GM23338 (cell line): ENCODE results near the gene BTNL8. TPM values are rescaled to one million over a fixed set of nuclear protein-coding genes. Genes with fewer than 3 reads are reported as not detected.

Experiments used
- ATAC-seq: fragments of 200-7000 bp; cut with Tn5 transposase; 3 replicates; pipeline ENCODE4 v1.9.1; 2020
- DNase-seq: peaks from one replicate; pipeline ENCODE4 v3.0.0-alpha.2; 2015; ENCODE audit warnings: low spot score
- H2AFZ ChIP-seq: fragments of 200-600 bp; sonication (generic); 2 replicates; pipeline ENCODE4 v1.8.0; 2016; ENCODE audit warnings: antibody characterized with exemption, mild to moderate bottlenecking, moderate library complexity
- H3F3A ChIP-seq: fragments of 200-600 bp; sonication (generic); replicated peaks from 2 replicates; pipeline ENCODE4 v1.8.0; 2017; ENCODE audit warnings: antibody characterized with exemption, mixed run types, low read depth
- H3K27ac ChIP-seq: fragments of 200-600 bp; sonication (generic); 2 replicates; pipeline ENCODE4 v1.6.1; 2016; ENCODE audit warnings: low read depth
- H3K27me3 ChIP-seq: fragments of 200-600 bp; sonication (generic); 2 replicates; pipeline ENCODE4 v1.8.0; 2016; ENCODE audit warnings: mild to moderate bottlenecking, mixed run types, moderate library complexity; ENCODE audit not compliant: insufficient read depth
- H3K36me3 ChIP-seq: fragments of 200-600 bp; sonication (generic); 2 replicates; pipeline ENCODE4 v1.8.0; 2016; ENCODE audit warnings: mild to moderate bottlenecking; ENCODE audit not compliant: insufficient read depth
- H3K4me1 ChIP-seq: fragments of 200-600 bp; sonication (generic); 2 replicates; pipeline ENCODE4 v1.8.0; 2016; ENCODE audit warnings: mild to moderate bottlenecking, moderate library complexity; ENCODE audit not compliant: insufficient read depth
- H3K4me2 ChIP-seq: fragments of 200-600 bp; sonication (generic); 2 replicates; pipeline ENCODE4 v1.7.1; 2017; ENCODE audit warnings: mixed run types
- H3K4me3 ChIP-seq: fragments of 200-600 bp; sonication (generic); 2 replicates; pipeline ENCODE4 v1.6.1; 2016; ENCODE audit warnings: mixed run types
- H3K79me2 ChIP-seq: fragments of 200-600 bp; sonication (generic); replicated peaks from 2 replicates; pipeline ENCODE4 v1.8.0; 2017; ENCODE audit warnings: mild to moderate bottlenecking; ENCODE audit not compliant: insufficient read depth
- H3K9me2 ChIP-seq: fragments of 200-600 bp; sonication (generic); 2 replicates; pipeline ENCODE4 v1.8.0; 2017; ENCODE audit not compliant: insufficient read depth
- H4K20me1 ChIP-seq: fragments of 200-600 bp; sonication (generic); replicated peaks from 2 replicates; pipeline ENCODE4 v1.8.0; 2017; ENCODE audit warnings: mild to moderate bottlenecking; ENCODE audit not compliant: insufficient read depth
- H3K27ac Mint-ChIP-seq: 2 replicates; pipeline ENCODE4 v1.8.0; 2020; ENCODE audit warnings: inconsistent platforms, mild to moderate bottlenecking, moderate library complexity, mixed read lengths
- H3K27me3 Mint-ChIP-seq: 3 replicates; pipeline ENCODE4 v1.8.0; 2022; ENCODE audit warnings: low read depth, mild to moderate bottlenecking, moderate library complexity, mixed read lengths, inconsistent platforms; ENCODE audit not compliant: insufficient read depth, poor library complexity
- H3K36me3 Mint-ChIP-seq: 3 replicates; pipeline ENCODE4 v1.8.0; 2021; ENCODE audit warnings: low read depth, mild to moderate bottlenecking, inconsistent platforms, moderate library complexity, mixed read lengths
- H3K4me1 Mint-ChIP-seq: 3 replicates; pipeline ENCODE4 v1.8.0; 2020; ENCODE audit warnings: mild to moderate bottlenecking, inconsistent platforms, mixed read lengths
- H3K4me3 Mint-ChIP-seq: 3 replicates; pipeline ENCODE4 v1.8.0; 2021; ENCODE audit warnings: moderate library complexity, mild to moderate bottlenecking, inconsistent platforms, mixed read lengths
- H3K9me3 Mint-ChIP-seq: 3 replicates; pipeline ENCODE4 v1.8.0; 2020; ENCODE audit warnings: moderate library complexity, mild to moderate bottlenecking, inconsistent platforms, mixed read lengths
- CREB1 ChIP-seq: fragments of 250-450 bp; sonication (Bioruptor Pico); IDR thresholded peaks from 2 replicates; pipeline ENCODE4 v1.5.0; 2020; ENCODE audit warnings: low read depth, mild to moderate bottlenecking, moderate library complexity
- CTCF ChIP-seq, 2 experiments: fragments of 200-600 bp in 1 of 2; sonication (generic) in 1 of 2; conservative IDR thresholded peaks; 2 replicates each; pipeline versions ENCODE4 v1.5.1 to v1.6.1; 2016 to 2017; ENCODE audit warnings: antibody characterized with exemption in 2 of 2, low read depth in 2 of 2, mild to moderate bottlenecking in 2 of 2, moderate library complexity in 1 of 2
- EZH2 ChIP-seq: fragments of 200-600 bp; sonication (generic); IDR thresholded peaks from one replicate; pipeline ENCODE4 v1.8.0; 2017; ENCODE audit warnings: antibody characterized with exemption, mild to moderate bottlenecking, low read depth; ENCODE audit not compliant: unreplicated experiment
- EZH2phosphoT487 ChIP-seq: fragments of 200-600 bp; sonication (generic); IDR thresholded peaks from one replicate; pipeline ENCODE4 v1.8.1; 2018; ENCODE audit warnings: antibody characterized with exemption; ENCODE audit not compliant: unreplicated experiment
- JUNB ChIP-seq: IDR thresholded peaks from one replicate; pipeline ENCODE4 v1.6.1; 2016; ENCODE audit warnings: antibody characterized with exemption; ENCODE audit not compliant: unreplicated experiment
- NANOG ChIP-seq: IDR thresholded peaks from 2 replicates; pipeline ENCODE4 v1.6.1; 2016; ENCODE audit warnings: antibody characterized with exemption, borderline replicate concordance
- POLR2AphosphoS5 ChIP-seq: IDR thresholded peaks from 2 replicates; pipeline ENCODE4 v1.6.1; 2016; ENCODE audit warnings: antibody characterized with exemption, low read depth
- STAT1 ChIP-seq: IDR thresholded peaks from one replicate; pipeline ENCODE4 v1.6.1; 2016; ENCODE audit warnings: antibody characterized with exemption; ENCODE audit not compliant: unreplicated experiment
- ZNF114 ChIP-seq: fragments of 250-450 bp; sonication (Bioruptor Pico); IDR thresholded peaks from 2 replicates; pipeline ENCODE4 v1.5.0; 2020; ENCODE audit warnings: mild to moderate bottlenecking, moderate library complexity
- ZNF331 ChIP-seq: fragments of 250-450 bp; sonication (Bioruptor Pico); IDR thresholded peaks from 2 replicates; pipeline ENCODE4 v1.5.0; 2020; ENCODE audit warnings: low read depth, mild to moderate bottlenecking, moderate library complexity
- polyA plus RNA-seq: library from polyadenylated mRNA; unstranded; fragments of >200 nt; fragmentation: Nextera tagmentation; extraction: Ambion mirVana; gene quantifications from 2 replicates; pipeline ENCODE4 v1.2.1, GENCODE V29; 2016
- total RNA-seq: library from RNA; depleted of rRNA; stranded (reverse); fragments of >200 nt; shearing (Covaris generic); gene quantifications from 2 replicates; pipeline ENCODE4 v1.2.3, GENCODE V29; 2014
- TF ChIP-seq, protein P1 (sequence below): IDR thresholded peaks from one replicate; pipeline ENCODE4 v1.6.1; 2018; ENCODE audit warnings: antibody characterized with exemption; ENCODE audit not compliant: unreplicated experiment
- TF ChIP-seq, protein P2 (sequence below): IDR thresholded peaks from 2 replicates; pipeline ENCODE4 v1.6.1; 2016; ENCODE audit warnings: antibody characterized with exemption
- TF ChIP-seq, protein P3 (sequence below): fragments of 250-450 bp; sonication (Bioruptor Pico); IDR thresholded peaks from 2 replicates; pipeline ENCODE4 v1.5.0; 2020; ENCODE audit warnings: mild to moderate bottlenecking, moderate library complexity

BTNL8 gene
- total and polyA plus RNA-seq, 2 experiments from 2014 or later: 0.23 TPM; not detected in 1

DNA sequence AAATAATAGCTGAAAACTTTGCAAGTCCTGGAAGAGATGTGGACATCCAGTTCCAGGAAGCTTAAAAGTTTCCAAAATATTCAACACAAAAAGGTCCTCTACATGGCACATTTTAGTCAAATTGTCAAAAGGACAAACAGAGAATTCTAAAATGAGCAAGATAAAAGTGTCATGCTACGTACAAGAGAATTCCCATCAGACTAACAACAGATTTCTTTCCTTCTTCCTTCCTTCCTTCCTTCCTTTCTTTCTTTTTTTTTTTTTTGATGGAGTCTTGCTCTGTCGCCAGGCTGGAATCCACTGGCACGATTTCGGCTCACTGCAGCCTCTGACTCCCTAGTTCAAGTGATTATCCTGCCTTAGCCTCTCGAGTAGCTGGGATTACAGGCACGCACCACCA is 39.3 kb downstream of the BTNL8 start:
- Mint-ChIP-seq H3K9me3 (peaks cover 51% of the 10 kb centered on the region), H3K4me3 (no peak overlapping the region)
- TF ChIP-seq ZNF331 (CRISPR knock-in tag) (no peak), POLR2AphosphoS5 (no peak), ZNF114 (CRISPR knock-in tag) (no peak), JUNB (no peak), NANOG (no peak), EZH2phosphoT487 (no peak), EZH2 (no peak), CTCF (conservative IDR thresholded peaks at IDR 0.05; ENCODE audit: low read depth in 2 of 2) (no peak), CREB1 (CRISPR knock-in tag) (no peak), STAT1 (no peak)
- TF ChIP-seq, protein P1, sequence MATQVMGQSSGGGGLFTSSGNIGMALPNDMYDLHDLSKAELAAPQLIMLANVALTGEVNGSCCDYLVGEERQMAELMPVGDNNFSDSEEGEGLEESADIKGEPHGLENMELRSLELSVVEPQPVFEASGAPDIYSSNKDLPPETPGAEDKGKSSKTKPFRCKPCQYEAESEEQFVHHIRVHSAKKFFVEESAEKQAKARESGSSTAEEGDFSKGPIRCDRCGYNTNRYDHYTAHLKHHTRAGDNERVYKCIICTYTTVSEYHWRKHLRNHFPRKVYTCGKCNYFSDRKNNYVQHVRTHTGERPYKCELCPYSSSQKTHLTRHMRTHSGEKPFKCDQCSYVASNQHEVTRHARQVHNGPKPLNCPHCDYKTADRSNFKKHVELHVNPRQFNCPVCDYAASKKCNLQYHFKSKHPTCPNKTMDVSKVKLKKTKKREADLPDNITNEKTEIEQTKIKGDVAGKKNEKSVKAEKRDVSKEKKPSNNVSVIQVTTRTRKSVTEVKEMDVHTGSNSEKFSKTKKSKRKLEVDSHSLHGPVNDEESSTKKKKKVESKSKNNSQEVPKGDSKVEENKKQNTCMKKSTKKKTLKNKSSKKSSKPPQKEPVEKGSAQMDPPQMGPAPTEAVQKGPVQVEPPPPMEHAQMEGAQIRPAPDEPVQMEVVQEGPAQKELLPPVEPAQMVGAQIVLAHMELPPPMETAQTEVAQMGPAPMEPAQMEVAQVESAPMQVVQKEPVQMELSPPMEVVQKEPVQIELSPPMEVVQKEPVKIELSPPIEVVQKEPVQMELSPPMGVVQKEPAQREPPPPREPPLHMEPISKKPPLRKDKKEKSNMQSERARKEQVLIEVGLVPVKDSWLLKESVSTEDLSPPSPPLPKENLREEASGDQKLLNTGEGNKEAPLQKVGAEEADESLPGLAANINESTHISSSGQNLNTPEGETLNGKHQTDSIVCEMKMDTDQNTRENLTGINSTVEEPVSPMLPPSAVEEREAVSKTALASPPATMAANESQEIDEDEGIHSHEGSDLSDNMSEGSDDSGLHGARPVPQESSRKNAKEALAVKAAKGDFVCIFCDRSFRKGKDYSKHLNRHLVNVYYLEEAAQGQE: no peak
- TF ChIP-seq, protein P2, sequence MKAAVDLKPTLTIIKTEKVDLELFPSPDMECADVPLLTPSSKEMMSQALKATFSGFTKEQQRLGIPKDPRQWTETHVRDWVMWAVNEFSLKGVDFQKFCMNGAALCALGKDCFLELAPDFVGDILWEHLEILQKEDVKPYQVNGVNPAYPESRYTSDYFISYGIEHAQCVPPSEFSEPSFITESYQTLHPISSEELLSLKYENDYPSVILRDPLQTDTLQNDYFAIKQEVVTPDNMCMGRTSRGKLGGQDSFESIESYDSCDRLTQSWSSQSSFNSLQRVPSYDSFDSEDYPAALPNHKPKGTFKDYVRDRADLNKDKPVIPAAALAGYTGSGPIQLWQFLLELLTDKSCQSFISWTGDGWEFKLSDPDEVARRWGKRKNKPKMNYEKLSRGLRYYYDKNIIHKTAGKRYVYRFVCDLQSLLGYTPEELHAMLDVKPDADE: no peak
- TF ChIP-seq, protein P3, sequence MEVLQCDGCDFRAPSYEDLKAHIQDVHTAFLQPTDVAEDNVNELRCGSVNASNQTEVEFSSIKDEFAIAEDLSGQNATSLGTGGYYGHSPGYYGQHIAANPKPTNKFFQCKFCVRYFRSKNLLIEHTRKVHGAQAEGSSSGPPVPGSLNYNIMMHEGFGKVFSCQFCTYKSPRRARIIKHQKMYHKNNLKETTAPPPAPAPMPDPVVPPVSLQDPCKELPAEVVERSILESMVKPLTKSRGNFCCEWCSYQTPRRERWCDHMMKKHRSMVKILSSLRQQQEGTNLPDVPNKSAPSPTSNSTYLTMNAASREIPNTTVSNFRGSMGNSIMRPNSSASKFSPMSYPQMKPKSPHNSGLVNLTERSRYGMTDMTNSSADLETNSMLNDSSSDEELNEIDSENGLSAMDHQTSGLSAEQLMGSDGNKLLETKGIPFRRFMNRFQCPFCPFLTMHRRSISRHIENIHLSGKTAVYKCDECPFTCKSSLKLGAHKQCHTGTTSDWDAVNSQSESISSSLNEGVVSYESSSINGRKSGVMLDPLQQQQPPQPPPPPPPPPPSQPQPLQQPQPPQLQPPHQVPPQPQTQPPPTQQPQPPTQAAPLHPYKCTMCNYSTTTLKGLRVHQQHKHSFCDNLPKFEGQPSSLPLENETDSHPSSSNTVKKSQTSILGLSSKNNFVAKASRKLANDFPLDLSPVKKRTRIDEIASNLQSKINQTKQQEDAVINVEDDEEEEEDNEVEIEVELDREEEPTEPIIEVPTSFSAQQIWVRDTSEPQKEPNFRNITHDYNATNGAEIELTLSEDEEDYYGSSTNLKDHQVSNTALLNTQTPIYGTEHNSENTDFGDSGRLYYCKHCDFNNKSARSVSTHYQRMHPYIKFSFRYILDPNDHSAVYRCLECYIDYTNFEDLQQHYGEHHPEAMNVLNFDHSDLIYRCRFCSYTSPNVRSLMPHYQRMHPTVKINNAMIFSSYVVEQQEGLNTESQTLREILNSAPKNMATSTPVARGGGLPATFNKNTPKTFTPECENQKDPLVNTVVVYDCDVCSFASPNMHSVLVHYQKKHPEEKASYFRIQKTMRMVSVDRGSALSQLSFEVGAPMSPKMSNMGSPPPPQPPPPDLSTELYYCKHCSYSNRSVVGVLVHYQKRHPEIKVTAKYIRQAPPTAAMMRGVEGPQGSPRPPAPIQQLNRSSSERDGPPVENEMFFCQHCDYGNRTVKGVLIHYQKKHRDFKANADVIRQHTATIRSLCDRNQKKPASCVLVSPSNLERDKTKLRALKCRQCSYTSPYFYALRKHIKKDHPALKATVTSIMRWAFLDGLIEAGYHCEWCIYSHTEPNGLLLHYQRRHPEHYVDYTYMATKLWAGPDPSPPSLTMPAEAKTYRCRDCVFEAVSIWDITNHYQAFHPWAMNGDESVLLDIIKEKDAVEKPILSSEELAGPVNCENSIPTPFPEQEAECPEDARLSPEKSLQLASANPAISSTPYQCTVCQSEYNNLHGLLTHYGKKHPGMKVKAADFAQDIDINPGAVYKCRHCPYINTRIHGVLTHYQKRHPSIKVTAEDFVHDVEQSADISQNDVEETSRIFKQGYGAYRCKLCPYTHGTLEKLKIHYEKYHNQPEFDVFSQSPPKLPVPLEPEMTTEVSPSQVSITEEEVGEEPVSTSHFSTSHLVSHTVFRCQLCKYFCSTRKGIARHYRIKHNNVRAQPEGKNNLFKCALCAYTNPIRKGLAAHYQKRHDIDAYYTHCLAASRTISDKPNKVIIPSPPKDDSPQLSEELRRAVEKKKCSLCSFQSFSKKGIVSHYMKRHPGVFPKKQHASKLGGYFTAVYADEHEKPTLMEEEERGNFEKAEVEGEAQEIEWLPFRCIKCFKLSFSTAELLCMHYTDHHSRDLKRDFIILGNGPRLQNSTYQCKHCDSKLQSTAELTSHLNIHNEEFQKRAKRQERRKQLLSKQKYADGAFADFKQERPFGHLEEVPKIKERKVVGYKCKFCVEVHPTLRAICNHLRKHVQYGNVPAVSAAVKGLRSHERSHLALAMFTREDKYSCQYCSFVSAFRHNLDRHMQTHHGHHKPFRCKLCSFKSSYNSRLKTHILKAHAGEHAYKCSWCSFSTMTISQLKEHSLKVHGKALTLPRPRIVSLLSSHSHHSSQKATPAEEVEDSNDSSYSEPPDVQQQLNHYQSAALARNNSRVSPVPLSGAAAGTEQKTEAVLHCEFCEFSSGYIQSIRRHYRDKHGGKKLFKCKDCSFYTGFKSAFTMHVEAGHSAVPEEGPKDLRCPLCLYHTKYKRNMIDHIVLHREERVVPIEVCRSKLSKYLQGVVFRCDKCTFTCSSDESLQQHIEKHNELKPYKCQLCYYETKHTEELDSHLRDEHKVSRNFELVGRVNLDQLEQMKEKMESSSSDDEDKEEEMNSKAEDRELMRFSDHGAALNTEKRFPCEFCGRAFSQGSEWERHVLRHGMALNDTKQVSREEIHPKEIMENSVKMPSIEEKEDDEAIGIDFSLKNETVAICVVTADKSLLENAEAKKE (CRISPR knock-in tag): no peak

More for the DNA sequence above, 39.3 kb downstream of the BTNL8 start:
- DNase-seq: no peak
- no peaks in the 10 kb centered on the region for H3F3A ChIP-seq
- no peak for ATAC-seq
- H4K20me1 ChIP-seq: no peaks in the 10 kb centered on the region
- no peaks in the 10 kb centered on the region for H3K36me3 ChIP-seq
- Mint-ChIP-seq H3K4me1 (no peaks in the 10 kb centered on the region), H3K27ac (no peak overlapping the region), H3K36me3 (peaks cover 5% of the 10 kb centered on the region; the same call in 2 of the 3 replicates), H3K27me3 (peaks cover 3% of the 10 kb centered on the region)
- no peak overlapping the region for H3K4me2 ChIP-seq
- H2AFZ ChIP-seq: no peak overlapping the region
- H3K27ac ChIP-seq: no peak overlapping the region
- no peak overlapping the region for H3K4me3 ChIP-seq
- no peaks in the 10 kb centered on the region for H3K79me2 ChIP-seq
- H3K4me1 ChIP-seq: no peaks in the 10 kb centered on the region
- peaks cover 6% of the 10 kb centered on the region; the same call in 1 of the 2 replicates for H3K9me2 ChIP-seq
- H3K27me3 ChIP-seq: no peaks in the 10 kb centered on the region
